Thoracic aorta (tissue), 2 donors: ENCODE measurements around the gene EXOC6B. TPM values are rescaled to one million over a fixed set of nuclear protein-coding genes. Genes with fewer than 3 reads are reported as not detected.

ENCODE experiments used
- ATAC-seq: fragments of 150-250 bp; one replicate; pipeline ENCODE4 v1.8.0; 2017; ENCODE audit warnings: low read depth; ENCODE audit not compliant: insufficient number of reproducible peaks, low FRiP score
- DNase-seq: peaks from one replicate; pipeline ENCODE4 v3.0.0-alpha.2; 2020; ENCODE audit warnings: low spot score
- H3K27ac ChIP-seq, 2 donors: fragments of 200-600 bp; sonication (generic); 1 replicate in 1 of 2; 2 replicates in 1 of 2; pipeline ENCODE4 v1.5.1; 2016; ENCODE audit warnings: mild to moderate bottlenecking in 2 of 2, moderate library complexity in 2 of 2
- H3K27me3 ChIP-seq: fragments of 200-600 bp; sonication (generic); replicated peaks from 2 replicates; pipeline ENCODE4 v1.6.0; 2016; ENCODE audit warnings: mild to moderate bottlenecking; ENCODE audit not compliant: insufficient read depth
- H3K36me3 ChIP-seq: fragments of 200-600 bp; sonication (generic); one replicate; pipeline ENCODE4 v1.5.1; 2016
- H3K4me1 ChIP-seq, 2 donors: fragments of 200-600 bp; sonication (generic); 1 replicate in 1 of 2; 2 replicates in 1 of 2; pipeline versions ENCODE4 v1.5.1 to v1.6.0; 2016; ENCODE audit warnings: low read depth in 2 of 2, mild to moderate bottlenecking in 1 of 2; ENCODE audit not compliant: control insufficient read depth in 1 of 2
- H3K4me3 ChIP-seq: fragments of 200-600 bp; sonication (generic); 2 replicates; pipeline ENCODE4 v1.5.1; 2016; ENCODE audit warnings: mild to moderate bottlenecking
- H3K9me3 ChIP-seq: fragments of 200-600 bp; sonication (generic); 2 replicates; pipeline ENCODE4 v1.5.1; 2016
- total RNA-seq, 2 donors: library from RNA; depleted of rRNA; stranded (reverse); fragments of >200 nt; gene quantifications; one replicate each; pipeline versions ENCODE4 v1.1.0 to v1.2.3, GENCODE V29; 2016
- TF ChIP-seq, protein P1 (sequence below): fragments of 200-600 bp; sonication (generic); IDR thresholded peaks from one replicate; pipeline ENCODE4 v1.5.1; 2019; ENCODE audit warnings: antibody characterized with exemption

Gene EXOC6B
- total RNA-seq, 2 donors from 2014 or later = 29.6 to 44.5 TPM

DNA sequence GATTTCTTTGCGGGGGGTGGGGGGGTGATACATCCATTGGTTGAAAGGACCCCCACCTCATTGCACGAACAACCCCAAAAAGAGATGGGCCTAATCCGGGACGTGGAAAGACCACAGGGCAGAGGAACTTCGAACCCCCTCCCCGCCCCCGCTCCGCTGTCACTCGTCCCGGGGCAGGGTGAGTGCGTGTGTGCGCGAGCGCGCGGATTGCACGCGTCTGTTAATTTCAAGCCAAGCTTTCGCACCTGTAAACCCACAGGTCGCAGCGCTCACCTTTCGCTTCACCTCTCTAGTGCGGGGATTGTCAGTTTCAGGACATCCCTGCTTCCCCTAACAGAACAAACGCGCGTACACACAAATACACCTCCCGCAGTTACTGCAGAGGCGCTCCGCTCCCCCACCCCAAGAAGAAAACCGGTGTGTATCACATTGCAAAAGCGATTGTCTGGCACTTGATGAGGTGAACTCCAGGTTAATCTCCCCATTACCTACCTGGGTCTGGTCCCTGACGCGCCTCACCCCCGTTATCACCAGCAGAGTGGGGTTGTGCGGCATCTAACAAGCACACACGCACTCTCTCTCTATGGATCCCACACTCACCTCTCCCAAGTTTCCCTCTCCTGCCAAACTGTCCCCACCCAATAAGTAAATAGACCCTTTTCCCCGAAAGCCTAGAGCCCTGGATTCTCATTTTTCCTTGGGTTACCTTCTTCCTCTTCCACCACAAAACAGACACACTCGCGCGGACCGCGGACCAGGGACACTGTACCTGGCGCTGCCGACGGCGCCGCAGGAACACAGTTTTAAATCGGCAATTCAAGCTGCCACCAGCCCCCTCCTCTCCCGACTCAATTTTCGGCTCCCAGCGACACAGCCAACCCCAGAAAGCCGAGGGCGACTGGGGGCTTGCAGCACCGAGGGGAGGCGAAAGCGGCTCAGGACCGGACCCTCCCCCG is 679.2 kb downstream of the EXOC6B start:
- no peaks in the 10 kb centered on the region for H3K9me3 ChIP-seq
- TF ChIP-seq, protein P1, sequence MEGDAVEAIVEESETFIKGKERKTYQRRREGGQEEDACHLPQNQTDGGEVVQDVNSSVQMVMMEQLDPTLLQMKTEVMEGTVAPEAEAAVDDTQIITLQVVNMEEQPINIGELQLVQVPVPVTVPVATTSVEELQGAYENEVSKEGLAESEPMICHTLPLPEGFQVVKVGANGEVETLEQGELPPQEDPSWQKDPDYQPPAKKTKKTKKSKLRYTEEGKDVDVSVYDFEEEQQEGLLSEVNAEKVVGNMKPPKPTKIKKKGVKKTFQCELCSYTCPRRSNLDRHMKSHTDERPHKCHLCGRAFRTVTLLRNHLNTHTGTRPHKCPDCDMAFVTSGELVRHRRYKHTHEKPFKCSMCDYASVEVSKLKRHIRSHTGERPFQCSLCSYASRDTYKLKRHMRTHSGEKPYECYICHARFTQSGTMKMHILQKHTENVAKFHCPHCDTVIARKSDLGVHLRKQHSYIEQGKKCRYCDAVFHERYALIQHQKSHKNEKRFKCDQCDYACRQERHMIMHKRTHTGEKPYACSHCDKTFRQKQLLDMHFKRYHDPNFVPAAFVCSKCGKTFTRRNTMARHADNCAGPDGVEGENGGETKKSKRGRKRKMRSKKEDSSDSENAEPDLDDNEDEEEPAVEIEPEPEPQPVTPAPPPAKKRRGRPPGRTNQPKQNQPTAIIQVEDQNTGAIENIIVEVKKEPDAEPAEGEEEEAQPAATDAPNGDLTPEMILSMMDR = no peak
- H3K4me3 ChIP-seq = peak overlapping the region; percentile 83
- no peak for ATAC-seq
- H3K27me3 ChIP-seq = no peaks in the 10 kb centered on the region
- no peaks in the 10 kb centered on the region for H3K36me3 ChIP-seq
- no peak for DNase-seq
- peaks cover 39 to 64% of the 10 kb centered on the region in 2 donors for H3K4me1 ChIP-seq
- peak overlapping the region; percentile 73 to 83 for H3K27ac ChIP-seq

DNA sequence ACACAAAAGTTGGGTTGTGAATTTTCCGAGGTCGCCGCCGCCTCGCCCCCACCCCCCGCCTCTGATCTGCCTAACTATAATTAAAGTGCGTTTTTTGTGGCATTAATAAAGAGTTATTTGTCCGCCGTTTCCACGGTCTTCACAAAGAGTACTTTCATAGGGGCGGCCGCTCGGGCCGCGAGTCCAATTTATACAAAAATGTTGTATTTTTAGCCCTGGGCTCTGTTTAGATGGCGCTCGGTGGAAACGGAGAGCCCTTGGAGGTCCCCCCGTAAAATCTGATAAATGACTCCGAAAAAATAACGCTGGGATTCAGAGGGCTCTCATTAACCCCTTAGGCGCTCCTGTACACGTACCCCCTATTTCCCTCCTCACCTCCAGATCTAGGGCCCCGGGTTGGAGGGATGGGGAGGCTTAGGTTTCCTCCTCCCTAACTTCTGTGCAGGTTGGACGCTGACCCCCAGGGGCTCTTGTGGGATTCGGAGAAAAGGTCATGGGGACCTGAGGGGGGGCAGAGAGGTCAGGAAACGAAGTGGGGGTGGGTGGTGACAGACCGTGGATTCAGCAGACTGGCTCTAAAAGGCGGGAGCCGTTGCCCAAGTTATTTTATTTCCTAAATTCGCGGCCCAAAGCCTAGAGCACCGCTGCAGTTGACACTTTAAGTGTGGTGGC is 680.0 kb downstream of the EXOC6B start:
- TF ChIP-seq, protein P1 = no peak
- no peaks in the 10 kb centered on the region for H3K9me3 ChIP-seq
- H3K4me3 ChIP-seq = peak overlapping the region; percentile 83
- no peak for ATAC-seq
- H3K4me1 ChIP-seq = peaks cover 41 to 72% of the 10 kb centered on the region in 2 donors
- H3K27ac ChIP-seq = peak overlapping the region; percentile 73 to 83
- no peaks in the 10 kb centered on the region for H3K27me3 ChIP-seq
- H3K36me3 ChIP-seq = no peaks in the 10 kb centered on the region
- DNase-seq = no peak

DNA sequence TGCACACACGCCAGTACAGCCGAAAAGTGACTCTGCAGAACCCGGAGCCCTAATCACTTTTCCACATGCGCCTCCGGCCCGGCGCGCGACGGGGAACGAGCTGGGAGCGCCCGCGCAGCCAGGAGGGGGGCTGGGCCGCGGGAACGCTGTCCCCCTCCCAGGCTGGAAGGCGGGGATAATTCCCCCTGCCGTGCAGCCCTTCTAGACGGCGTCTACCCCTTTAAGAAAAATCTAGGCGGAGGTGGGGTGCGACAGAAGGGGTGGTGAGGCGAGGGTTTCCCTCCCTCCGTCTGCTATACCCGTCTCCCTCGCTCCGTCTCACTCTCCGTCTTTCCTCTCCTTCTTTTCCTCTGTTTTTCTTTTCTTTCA is 680.6 kb downstream of the EXOC6B start:
- no peaks in the 10 kb centered on the region for H3K27me3 ChIP-seq
- peak overlapping the region; percentile 73 to 83 for H3K27ac ChIP-seq
- no peak for ATAC-seq

DNA sequence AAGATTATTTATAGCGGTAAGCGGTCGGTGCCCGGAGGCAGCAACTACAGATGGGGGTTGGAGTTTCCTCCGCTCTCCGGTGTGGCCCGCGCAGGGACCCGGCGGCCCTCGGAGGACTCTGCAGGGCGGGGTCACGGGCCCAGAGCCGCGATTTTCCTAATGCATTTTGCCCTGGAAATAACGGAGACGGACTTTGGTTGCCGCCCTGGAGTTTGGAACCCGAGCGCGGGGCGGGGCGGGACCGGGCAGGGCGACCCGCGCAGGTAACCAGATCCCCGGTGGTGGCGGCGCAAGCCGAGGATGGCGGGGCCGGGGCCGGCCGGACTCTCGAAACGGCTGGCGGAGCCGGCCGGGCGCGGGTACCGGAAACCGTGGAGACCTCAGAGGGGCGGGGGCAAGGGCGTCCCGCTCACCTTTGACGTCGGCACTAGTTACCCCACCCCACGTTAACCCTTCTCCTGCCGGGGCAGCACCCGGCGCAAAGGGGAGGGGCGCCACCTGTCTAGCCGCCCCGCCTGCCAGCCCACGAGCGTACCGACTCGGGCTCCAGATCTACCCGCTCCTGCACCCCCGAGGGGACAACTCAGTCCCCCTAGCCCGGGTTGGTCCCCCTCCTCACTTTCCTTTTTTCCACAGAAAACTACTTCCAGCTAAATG is 681.1 kb downstream of the EXOC6B start:
- TF ChIP-seq, protein P1 = no peak
- no peaks in the 10 kb centered on the region for H3K36me3 ChIP-seq
- H3K4me1 ChIP-seq = peaks cover 47 to 78% of the 10 kb centered on the region in 2 donors
- DNase-seq (no peak), ATAC-seq (no peak)
- H3K27me3 ChIP-seq = no peaks in the 10 kb centered on the region
- H3K4me3 ChIP-seq = peak overlapping the region; percentile 83
- no peaks in the 10 kb centered on the region for H3K9me3 ChIP-seq
- H3K27ac ChIP-seq = peak overlapping the region; percentile 73 to 83

More for the DNA sequence above, 680.6 kb downstream of the EXOC6B start:
- Histone ChIP-seq H3K9me3 (no peaks in the 10 kb centered on the region), H3K4me1 (peaks cover 46 to 78% of the 10 kb centered on the region in 2 donors), H3K4me3 (peak overlapping the region; percentile 83), H3K36me3 (no peaks in the 10 kb centered on the region)
- no peak for DNase-seq
- TF ChIP-seq, protein P1 = no peak

DNA sequence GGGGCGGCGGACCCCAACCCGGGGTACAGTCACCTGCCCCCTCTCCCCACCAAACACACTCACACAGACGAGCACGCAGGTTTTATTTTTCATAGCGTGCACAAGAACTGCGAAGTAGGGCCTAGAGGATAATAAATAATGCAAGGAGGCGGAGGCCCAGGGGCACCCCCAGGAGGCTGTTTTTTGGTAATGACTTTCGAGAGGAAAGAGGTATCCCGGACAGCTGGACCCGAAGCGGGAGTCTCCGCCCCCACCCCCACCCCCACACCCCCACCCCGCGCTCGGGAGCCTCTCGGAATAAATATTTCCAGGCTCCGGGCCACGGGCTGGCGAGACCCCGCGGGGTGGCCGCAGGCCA is 681.6 kb downstream of the EXOC6B start:
- Histone ChIP-seq H3K4me1 (peaks cover 46 to 78% of the 10 kb centered on the region in 2 donors), H3K36me3 (no peaks in the 10 kb centered on the region), H3K27me3 (no peaks in the 10 kb centered on the region), H3K4me3 (peak overlapping the region; percentile 83), H3K9me3 (no peaks in the 10 kb centered on the region), H3K27ac (peak overlapping the region; percentile 73 to 83)
- no peak for DNase-seq
- TF ChIP-seq, protein P1 = no peak
- ATAC-seq = no peak
